Activated CD8-positive, alpha-beta memory T cell treated with anti-CD3 and anti-CD28 coated beads for 24 hours (primary cell): Measurements from ENCODE around the gene GNAS.
A peak's percentile ranks its signal among the peaks of the same experiment; 100 is the strongest.
"Not testable (repeated sequence)": the region's sequence is repeated elsewhere in the genome, so short reads cannot be mapped to it uniquely, and the experiment has no call there.

ENCODE experiments used
- DNase-seq: peaks from one replicate; pipeline ENCODE4 v3.0.0-alpha.2; 2020

The GNAS gene

GRCh38 chr20:58828804-58829203 is 23.7 kb upstream of the GNAS start:
- DNase-seq, result not testable (repeated sequence)

GRCh38 chr20:58829531-58829941 is 23.0 kb upstream of the GNAS start:
- DNase-seq, result no peak

GRCh38 chr20:58832457-58832856 is 20.1 kb upstream of the GNAS start:
- DNase-seq, result no peak

GRCh38 chr20:58833921-58834320 is 18.6 kb upstream of the GNAS start:
- no peak for DNase-seq

GRCh38 chr20:58835231-58835630 is 17.3 kb upstream of the GNAS start:
- DNase-seq, result no peak

GRCh38 chr20:58836616-58837204 is 15.8 kb upstream of the GNAS start:
- no peak for DNase-seq

- no peak for DNase-seq
Observed at GRCh38 chr20:58837717-58838116, 14.8 kb upstream of the GNAS start.

GRCh38 chr20:58838174-58838573 is 14.3 kb upstream of the GNAS start:
- DNase-seq, result no peak

GRCh38 chr20:58839474-58839874 is 13.0 kb upstream of the GNAS start:
- DNase-seq, result peak; percentile 74

GRCh38 chr20:58839991-58840747 is 12.3 kb upstream of the GNAS start:
- DNase-seq, result no peak

- DNase-seq, result no peak
Observed at GRCh38 chr20:58840816-58841538, 11.5 kb upstream of the GNAS start.

- no peak for DNase-seq
Observed at GRCh38 chr20:58841539-58842264, 10.8 kb upstream of the GNAS start.

GRCh38 chr20:58842276-58842675 is 10.2 kb upstream of the GNAS start:
- no peak for DNase-seq

- DNase-seq, result no peak
Observed at GRCh38 chr20:58843128-58843556, 9.4 kb upstream of the GNAS start.

GRCh38 chr20:58845706-58846105 is 6.8 kb upstream of the GNAS start:
- DNase-seq, result no peak

- DNase-seq, result no peak
Observed at GRCh38 chr20:58847463-58847862, 5.1 kb upstream of the GNAS start.

GRCh38 chr20:58850693-58851174 is 1.8 kb upstream of the GNAS start, which contains the start of gene GNAS-AS1:
GNAS-AS1 (minus strand) TSS chr20:58850902.
- peak; percentile 91 for DNase-seq

GRCh38 chr20:58851221-58851968 is 1.1 kb upstream of the GNAS start:
- DNase-seq, result no peak

GRCh38 chr20:58851969-58852458 is 502 bp upstream of the GNAS start:
- DNase-seq, result no peak

GRCh38 chr20:58853466-58853865 is 950 bp downstream of the GNAS start:
- no peak for DNase-seq

GRCh38 chr20:58853976-58854637 is 1.6 kb downstream of the GNAS start:
- DNase-seq, result no peak
